Fibroblast of skin of scalp (primary cell): ENCODE results near the gene TRIM16.
"Not testable (repeated sequence)": the region's sequence is repeated elsewhere in the genome, so short reads cannot be mapped to it uniquely, and the experiment has no call there.

ENCODE experiments used
- DNase-seq: peaks from one replicate; pipeline ENCODE4 v3.0.0-alpha.2; 2013

Gene TRIM16

DNA sequence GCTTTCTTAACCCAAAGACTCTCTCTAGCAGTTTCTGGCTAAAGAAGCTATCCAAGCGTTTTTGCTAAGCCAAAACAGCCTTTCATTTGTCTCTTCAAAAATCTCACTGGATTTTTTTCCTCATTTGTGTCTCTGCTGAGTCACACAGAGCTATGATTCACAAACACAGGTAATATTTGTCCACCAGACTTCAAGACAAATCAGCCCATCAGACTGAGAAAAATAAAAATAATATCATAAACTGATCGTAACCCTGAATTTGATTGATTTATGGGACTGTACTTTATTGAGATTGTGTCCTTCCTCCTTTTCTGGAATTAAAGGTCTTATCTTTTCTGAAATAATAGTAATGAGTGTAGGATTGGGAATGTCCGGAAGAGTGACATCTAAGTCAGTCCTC is 25.8 kb downstream of the TRIM16 start:
- no peak for DNase-seq

DNA sequence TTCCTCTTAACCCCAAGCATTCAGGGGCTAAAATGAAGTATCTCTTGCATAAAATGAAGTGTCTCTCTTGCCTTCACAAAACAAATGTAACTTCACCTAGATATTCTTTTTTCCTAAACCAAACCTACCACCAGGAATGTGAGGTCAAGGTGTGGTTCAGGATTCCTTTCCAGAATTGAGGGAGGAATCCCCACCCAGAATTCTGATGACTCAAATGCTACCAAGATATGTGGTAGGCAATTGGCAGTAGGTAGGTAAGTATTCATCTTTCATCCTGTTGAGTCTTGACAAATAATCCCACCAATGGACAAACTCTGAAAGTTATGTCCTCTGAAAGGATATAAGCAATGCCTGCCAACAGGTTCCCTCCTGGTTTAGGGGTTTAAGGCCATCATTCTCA is 26.2 kb downstream of the TRIM16 start:
- DNase-seq: no peak

DNA sequence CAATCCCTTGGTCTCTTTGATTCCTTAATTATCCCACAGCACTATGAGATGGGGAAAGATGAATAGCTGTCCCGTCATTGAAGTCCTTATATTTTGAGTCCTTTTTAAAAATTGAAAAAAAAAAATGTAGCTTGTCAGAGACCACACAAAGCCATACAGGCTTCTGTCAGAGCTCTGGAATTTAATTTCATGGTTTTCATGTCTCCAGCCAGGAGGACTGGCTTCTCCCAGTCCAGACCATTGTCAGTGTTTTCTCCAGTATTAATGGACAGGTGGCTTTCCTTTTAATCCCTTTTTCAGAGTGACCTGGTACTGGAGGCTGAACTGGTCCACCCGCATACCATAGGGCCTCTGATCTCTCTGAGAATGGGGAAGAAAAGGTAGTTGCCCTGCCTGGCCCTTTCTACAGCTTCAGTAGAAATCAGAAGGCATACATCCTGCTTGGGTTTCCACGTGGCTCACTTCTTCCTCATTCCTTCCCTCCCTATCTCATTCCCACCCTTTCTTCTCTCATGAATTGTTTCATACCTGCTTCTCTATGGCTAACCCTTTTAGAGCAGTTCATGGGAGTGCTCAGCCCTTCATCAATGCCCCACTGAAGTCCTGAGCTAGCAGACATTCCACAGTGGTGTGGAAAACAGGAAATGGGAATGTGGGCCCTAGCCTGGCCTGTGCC is 29.1 kb downstream of the TRIM16 start:
- peak; percentile 59 for DNase-seq

DNA sequence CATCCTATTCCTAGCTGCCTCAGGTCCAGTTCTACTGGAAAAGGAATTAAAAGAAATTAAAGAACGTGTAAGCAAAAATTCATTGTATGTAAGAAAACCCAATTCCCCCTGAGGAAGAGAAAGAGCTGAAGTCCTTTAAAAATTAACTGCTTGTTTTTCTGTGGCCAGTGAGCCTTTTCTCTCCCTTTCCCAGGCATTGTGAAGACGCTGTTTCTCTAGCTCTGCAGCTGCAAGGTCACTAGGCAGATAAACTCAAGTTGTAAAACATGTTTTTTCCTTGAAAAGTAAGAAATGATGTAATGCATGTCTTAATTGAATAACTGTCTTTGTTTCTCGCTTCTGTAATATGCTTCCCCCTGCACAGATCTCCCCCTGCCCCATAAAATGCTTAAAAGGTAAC is 29.7 kb downstream of the TRIM16 start:
- not testable (repeated sequence) for DNase-seq

DNA sequence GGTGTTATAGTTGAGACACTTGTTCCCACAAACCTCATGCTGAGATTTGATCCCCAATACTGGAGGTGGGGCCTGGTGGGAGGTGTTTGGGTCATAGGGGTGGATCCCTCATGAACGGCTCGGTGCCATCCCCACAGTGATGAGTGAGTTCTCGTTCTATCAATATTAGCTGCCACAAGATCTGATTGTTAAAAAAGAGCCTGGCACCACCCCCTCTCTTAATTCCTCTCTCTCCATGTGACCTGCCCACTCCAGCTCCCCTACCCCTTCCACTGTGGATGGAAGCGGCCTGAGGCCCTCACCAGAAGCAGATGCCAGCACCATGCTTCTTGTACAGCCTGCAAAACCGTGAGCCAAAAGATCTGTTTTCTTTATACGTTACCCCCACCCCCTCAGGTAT is 31.2 kb downstream of the TRIM16 start:
- DNase-seq: no peak

DNA sequence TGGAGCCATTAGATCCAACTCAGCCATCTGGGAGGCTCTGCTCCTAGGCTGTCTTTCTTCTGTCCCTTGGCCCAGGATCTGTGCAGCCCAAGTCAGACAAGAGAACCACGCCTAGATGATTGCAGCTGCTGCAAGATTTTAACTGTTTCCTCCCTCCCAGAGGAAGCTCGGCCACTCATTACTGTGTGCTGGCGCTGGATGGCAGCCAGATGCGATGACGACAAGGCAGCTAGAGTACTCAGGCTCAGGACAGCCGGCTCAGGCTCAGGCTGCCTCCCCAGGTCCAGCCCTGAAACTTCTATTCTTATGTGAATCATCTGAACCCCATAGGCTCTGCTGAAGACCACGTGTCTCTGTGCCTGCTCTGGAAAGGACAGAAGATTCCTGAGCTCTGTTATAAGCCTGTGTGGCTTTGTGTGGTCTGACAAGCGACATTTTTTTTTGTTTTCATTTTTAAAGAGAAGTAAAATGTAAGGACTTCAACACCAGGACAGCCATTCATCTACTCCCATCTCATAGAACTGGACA is 32.5 kb downstream of the TRIM16 start:
- DNase-seq: peak; percentile 99

DNA sequence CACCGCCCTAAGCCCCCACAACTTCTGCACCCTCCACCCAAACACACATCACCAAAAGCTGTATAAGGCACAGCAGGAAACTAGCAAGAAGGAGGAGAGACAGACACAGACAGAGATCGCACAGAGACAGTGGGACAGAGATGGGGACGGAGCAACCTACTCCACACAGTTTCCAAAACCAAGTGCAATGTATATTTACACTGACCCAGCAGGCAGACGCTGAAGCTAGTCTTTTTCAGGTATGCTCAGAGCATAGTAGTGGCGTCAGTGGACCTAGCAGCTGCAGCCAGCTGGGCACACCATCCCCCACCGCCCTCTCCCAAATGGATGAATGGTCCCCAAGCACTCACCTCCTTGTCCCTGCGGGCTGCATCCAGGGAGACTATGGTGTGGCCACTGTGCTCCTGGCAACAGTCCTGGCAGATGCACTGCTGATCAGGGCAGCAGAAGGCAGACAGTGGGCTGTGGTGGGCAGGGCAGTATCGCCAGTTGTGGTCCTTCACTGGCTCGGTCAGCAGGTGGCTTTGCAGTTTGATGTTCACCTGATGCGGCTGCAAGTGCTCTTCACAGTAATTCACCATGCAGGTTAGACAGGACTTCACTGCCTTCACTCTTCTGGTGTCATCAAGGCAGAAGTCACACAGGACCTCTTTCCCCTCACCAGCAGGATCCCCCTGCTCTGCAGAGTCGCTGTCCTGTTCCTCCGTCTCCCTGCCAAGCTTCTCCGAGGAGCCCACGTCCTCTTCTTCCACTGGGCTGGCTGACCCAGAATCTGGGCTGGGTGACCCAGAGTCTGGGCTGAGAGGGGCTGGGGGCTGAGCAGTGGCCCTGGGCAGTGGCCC is 33.1 kb downstream of the TRIM16 start:
- DNase-seq: no peak

DNA sequence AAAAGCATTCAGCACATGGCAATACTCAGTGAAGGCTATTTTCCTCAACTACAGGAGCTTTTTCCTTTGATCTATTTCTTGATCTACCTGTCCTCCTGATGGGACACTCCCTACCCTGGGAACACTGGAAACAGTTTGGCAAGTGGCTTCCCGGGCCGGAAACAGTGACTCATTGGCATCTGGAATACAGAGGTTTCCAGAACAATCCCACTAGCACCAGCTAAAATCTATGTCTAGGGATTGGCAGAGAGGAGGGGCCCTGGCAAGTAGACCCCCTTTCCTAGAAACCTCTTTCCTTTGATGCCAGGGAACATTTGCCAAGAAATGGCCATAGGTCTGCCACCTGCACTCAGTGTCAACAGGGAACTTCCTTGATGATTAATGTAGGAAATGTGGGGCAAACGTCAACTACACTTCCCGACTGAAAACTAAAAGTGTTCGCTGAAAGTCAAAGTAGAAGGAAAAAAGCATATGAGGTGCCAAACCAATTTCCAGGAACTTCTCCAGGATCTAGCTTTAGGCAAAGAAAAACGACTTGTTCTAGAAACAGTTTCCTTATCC is 34.2 kb downstream of the TRIM16 start:
- DNase-seq: peak; percentile 51

DNA sequence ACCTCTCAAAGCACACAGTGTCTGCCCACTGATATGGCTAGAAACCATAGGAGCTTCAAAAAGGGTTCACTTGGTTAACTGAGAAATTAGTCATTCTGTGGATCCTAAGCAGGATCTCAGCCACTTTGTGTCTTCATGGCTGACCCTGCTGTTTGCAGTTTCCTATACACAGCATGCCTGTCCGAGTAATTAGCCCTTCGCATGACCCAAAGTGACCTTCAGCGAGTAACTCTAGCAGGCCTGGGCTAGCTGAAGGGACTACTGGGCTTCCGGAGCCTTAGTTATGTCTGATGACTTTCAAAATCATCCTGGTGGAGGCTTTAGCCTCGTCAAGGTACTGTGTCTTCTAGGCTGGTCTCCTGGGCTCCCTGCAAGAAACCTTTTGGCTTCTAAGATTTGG is 35.7 kb downstream of the TRIM16 start:
- no peak for DNase-seq

DNA sequence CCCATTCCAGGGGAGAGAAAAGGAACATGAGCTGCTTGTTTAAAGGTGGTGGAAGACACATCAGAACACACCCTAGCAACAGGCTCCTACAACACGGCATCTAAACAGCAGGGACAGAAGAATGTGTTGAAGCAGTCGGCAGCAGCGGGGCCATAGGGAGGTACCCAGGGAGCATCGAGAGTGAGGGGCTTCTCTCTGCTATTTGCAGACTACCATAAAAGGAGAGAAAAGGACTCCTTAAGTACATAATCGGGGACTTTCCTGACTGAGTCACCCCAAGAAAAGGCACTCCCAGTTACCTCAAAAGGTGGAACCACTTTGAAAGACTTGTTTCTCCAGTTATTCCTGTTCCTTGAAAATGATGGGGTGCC is 38.2 kb downstream of the TRIM16 start:
- DNase-seq: not testable (repeated sequence)

DNA sequence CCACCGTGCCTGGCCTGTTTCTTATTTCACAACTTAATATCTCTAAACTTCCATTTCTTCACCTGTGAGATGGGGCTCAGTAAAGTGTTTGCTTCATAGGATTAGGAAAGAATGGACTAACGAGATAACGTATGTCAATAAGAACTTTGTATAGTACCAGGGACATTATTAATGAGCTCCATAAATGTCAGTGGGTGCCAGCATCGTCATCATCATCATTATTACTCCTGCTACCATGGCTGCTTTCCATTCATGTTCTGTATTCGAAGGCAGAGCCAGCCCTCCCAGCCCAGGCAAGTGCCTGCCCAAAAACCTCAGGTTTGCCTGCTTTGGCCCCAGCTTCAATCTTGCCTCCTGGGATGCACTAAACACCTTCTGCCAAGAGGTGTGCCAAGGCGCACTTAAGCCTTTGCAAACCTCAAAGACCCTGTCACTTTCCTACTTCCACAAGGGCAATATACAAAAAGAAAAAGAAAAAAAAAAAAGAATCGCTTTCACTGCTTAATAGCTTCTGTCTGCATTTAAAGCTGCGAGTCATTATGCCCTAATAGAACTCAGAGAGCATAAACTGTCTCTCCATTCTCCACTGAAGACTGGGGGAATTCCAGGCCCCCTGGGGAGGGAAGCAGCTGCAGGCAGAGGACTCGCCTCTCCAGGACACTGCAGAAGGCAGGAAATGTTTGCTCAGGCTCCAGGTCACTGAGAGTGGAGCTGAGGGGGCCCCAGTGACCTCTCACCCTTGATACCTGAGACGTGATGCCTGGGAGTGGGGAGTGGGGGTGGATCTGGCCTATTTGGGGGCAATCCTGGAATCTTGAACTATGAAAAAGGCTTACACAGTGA is 38.8 kb downstream of the TRIM16 start:
- peak; percentile 82 for DNase-seq

DNA sequence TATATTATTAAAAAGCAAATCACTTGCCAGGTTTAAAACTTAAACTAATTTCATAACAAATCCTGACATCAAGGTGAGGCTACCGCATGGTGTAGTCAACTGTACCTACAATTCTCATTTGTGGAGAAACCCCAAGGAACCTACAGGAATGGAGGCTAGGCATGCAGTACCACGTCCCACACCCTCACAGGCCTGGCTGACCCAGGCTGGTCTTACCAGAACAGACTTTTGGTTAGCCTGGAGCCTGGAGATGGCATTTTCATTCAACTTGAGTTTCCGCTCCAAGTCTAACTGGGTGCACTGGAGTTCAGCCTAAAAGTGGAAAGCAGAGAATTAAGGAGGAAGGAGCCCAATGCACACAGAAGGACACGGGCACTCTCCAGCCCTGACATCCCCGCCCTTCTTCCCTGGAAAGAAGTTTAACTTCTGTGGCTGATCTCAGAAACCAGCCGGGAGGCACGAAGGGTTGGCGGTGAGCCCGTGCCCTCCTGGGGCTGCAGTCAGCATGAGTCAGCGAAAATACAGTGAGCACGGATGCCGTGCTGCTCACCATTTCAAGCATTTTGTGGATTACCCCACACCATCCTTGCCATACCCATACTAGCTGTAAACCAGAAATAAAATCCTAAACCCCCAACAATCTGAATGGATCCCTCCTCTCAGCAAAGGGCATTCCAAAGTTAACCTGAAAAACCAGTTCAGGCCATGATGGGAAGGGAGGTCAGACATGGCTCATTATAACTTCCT is 41.4 kb downstream of the TRIM16 start:
- DNase-seq: not testable (repeated sequence)

DNA sequence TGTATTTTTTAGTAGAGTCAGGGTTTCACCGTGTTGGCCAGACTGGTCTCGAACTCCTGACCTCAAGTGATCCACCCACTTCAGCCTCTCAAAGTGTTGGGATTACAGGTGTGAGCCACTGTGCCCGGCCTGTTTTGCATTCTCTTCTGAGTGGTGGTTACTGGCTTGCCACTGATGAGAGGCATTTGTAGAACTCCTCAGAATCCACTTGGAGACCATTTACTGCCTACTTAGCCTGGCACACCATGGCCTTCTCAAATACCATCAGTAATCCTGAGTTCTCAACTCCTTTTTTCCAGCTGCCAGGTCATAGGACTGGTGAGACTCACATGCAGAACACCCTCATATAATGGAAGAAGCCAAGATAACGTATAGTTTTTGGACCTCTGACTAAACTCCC is 42.1 kb downstream of the TRIM16 start:
- DNase-seq: not testable (repeated sequence)

DNA sequence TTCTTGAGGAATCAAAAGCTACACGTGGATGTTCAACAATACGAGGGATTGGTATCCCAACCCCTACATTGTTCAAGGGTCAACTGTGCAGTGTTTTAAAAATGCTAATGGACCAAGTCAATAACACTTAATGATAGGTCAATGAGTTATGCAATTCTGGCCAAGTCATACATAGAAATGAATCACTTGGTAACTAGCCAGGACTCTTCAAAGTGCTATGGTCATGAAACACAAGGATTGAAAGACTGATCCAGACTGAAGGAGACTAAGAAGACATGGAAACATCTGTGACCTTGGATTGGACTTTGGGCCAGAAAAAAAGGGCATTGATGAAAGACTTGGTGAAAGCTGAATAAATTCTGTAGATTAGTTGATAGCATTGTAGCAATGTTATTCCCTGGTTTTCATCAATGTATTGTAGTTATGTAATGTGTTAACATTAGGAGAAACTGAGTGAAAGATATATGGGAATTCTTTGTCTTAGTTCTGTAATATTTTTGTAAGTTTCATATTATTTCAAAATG is 53.1 kb downstream of the TRIM16 start:
- not testable (repeated sequence) for DNase-seq

DNA sequence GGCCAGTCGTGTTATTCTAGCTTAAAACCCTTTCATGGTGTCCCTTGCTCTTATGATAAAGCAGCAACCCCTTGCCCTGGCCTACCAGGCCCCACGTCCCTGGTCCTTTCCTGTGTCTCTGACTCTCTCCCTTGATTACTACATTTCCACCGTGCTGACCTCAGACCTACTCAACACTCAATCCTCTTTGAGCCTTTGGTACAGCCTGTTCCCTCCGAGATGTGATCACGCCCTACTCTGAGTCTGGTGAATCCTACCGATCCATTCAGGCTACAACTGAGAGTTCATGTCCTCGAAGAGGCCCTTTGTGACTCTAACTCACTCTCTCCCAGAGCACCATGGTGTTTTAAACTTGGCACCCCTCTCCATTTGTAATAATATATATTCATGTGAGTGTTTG is 54.1 kb downstream of the TRIM16 start:
- not testable (repeated sequence) for DNase-seq

DNA sequence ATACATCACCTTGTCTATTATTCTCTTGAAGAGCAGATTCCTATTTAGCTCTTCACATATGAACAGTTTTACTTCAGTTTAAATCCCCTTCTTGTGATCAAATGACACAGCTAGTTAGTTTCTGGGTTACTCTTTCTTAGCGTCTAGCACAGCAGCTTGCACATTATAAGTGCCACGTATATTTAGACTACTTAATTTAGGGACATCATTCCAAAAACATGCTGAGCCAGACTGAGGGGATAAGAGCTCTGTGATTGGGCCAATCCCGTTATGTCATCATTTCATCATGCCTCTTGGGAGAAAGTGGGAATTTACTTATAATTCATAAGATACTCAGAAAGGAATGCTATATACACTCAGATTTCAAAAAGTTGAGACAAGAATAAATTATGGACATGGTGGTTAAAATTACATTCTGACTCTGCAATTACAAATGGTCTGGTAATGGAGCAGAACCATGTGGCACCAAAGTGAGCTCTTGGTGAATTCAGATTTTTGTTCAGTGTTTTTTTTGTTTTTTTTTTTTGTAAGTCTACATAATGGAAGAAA is 60.4 kb downstream of the TRIM16 start:
- DNase-seq: peak; percentile 78

DNA sequence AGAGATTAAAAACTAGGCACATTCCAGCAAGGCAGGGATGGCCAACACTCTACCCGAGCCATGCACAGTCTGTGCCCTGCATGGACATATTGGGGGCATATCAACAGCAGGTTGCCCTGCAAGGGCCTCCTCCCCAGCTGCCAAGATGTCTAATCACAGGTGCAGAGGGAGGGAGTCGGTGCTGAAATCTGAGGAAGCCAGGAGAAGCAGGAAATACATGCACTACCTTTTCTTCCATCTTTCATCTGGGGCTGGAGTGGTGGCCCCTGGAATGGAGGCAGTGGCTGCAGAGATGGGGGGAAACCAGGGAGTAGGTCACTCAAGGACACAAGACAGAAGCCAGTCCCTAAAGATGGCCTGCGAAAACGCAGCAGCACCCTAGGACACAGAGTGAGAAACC is 60.9 kb downstream of the TRIM16 start:
- not testable (repeated sequence) for DNase-seq

DNA sequence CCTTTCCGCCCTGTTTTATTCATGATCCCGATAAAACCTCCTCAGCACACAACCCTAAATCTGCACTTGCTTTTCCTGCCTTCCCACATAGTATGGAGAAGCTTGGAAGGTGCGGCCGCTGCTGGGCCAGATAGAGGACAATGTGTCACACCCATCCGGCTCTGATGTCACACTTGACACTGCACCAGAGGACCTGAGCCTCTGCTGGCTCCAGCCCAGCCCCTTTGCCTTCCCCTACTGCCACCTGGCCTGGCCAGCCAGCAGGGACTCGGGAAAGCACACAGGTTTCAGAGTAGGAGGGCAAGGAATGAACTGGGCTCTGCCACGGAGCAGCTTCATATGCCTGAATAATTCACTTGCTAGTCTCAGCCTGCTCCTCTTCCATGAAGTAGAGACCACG is 62.0 kb downstream of the TRIM16 start:
- DNase-seq: not testable (repeated sequence)

DNA sequence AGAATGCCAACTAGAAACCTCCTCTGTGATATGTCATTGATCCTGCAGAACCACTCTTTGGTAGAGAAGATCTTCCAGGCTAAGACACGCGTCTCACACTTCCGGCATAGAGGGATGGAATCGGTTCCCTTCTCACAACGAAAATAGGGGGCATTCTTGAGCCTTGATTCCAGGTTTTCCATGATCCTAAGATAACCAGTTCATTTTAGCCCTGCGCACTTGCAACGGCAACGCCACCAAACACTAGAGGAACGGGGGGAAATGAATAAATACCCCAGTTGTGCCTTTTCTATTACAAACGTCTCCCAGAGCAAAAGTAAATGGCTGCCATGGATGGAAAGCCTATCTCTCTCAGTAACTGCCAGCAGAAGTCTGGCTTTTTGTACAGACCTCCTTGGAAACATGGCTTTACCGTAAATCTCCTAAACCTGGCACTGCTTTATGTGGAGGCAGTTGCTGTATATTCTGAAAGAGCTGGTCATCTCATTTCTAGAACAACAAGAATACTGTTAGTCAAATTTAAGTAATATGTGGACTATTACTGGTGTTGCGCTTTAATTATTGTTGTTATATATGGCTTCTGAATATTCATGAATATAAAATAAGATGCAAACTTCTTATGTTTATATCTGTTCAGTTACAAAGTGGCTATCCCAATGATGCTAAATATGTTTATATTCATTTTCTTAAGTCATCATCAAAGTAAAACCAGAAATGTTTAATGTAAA is 64.6 kb downstream of the TRIM16 start, which contains the start of gene FBXW10B:
Gene FBXW10B (minus strand): TSS at position 374 of the 728 bp plus-strand sequence. CDS start 192 bp downstream, at position 182.
- not testable (repeated sequence) for DNase-seq

DNA sequence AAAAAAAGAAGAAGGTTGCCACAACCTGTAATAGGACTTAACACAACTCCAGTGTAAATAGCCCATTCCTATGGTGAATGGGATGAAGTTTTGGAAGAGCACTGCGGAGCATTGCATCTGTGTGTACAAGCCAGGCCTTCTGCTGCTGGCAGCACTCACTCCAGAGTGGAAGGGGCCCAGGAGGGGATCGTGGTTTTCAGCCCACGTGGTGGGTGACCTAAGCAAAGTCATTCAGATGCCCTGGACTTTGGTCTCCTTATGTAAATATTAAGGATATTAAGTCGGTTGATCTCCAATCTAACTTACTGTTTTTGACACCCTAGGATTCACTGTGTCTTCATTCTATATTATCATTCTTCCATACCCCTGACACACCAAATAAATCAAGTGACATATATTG is 67.3 kb downstream of the TRIM16 start:
- DNase-seq: not testable (repeated sequence)
